Fibroblast of lung (primary cell): ENCODE measurements around the gene ENTREP3. TPM values are rescaled to one million over a fixed set of nuclear protein-coding genes. Genes with fewer than 3 reads are reported as not detected.

Source experiments
- DNase-seq, 2 donors: peaks; one replicate each; pipeline versions ENCODE4 v3.0.0 to v3.0.0-alpha.2; 2010; ENCODE audit warnings: low read depth in 2 of 2
- H2AFZ ChIP-seq: 2 replicates; pipeline ENCODE4 v1.5.1; 2012; ENCODE audit warnings: low read length, control low read depth, inconsistent platforms
- H3K27ac ChIP-seq: 2 replicates; pipeline ENCODE4 v1.5.1; 2011; ENCODE audit warnings: low read length, control low read depth; ENCODE audit not compliant: insufficient read depth
- H3K27me3 ChIP-seq: 2 replicates; pipeline ENCODE4 v1.5.1; 2011; ENCODE audit warnings: mild to moderate bottlenecking, low read length; ENCODE audit not compliant: control insufficient read depth, insufficient read depth
- H3K36me3 ChIP-seq: 2 replicates; pipeline ENCODE4 v1.5.1; 2011; ENCODE audit warnings: low read length; ENCODE audit not compliant: control insufficient read depth, insufficient read depth
- H3K4me1 ChIP-seq: 2 replicates; pipeline ENCODE4 v1.5.1; 2011; ENCODE audit warnings: low read length; ENCODE audit not compliant: control insufficient read depth, insufficient read depth; ENCODE audit errors: extremely low read depth
- H3K4me2 ChIP-seq: 2 replicates; pipeline ENCODE4 v1.5.1; 2011; ENCODE audit warnings: low read length, control low read depth; ENCODE audit not compliant: insufficient read depth; ENCODE audit errors: extremely low read depth
- H3K4me3 ChIP-seq, 4 experiments: fragments of 200-600 bp in 1 of 4; sonication (generic) in 1 of 4; replicated peaks in 1 of 4; 2 replicates each; pipeline ENCODE4 v1.5.1; 2011 to 2016; ENCODE audit warnings: low read length in 4 of 4, low read depth in 3 of 4, mild to moderate bottlenecking in 3 of 4, control low read depth in 2 of 4, inconsistent platforms in 1 of 4, mixed read lengths in 1 of 4; ENCODE audit not compliant: insufficient read depth in 1 of 4; ENCODE audit errors: control extremely low read depth in 1 of 4
- H3K79me2 ChIP-seq: 2 replicates; pipeline ENCODE4 v1.5.1; 2012; ENCODE audit warnings: mild to moderate bottlenecking, low read length, inconsistent platforms; ENCODE audit not compliant: control insufficient read depth, insufficient read depth
- H3K9ac ChIP-seq: 2 replicates; pipeline ENCODE4 v1.5.1; 2011; ENCODE audit warnings: mild to moderate bottlenecking, low read length, control low read depth; ENCODE audit not compliant: insufficient read depth
- H3K9me3 ChIP-seq: 2 replicates; pipeline ENCODE4 v1.5.1; 2012; ENCODE audit warnings: low read depth, low read length; ENCODE audit not compliant: control insufficient read depth, insufficient read depth
- H4K20me1 ChIP-seq: 2 replicates; pipeline ENCODE4 v1.5.1; 2011; ENCODE audit warnings: low read length; ENCODE audit not compliant: control insufficient read depth, insufficient read depth; ENCODE audit errors: extremely low read depth
- CTCF ChIP-seq, 2 donors: IDR thresholded peaks in 1 of 2; conservative IDR thresholded peaks in 1 of 2; 1 replicate in 1 of 2; 2 replicates in 1 of 2; pipeline ENCODE4 v1.5.1; 2011 to 2012; ENCODE audit warnings: low read length in 2 of 2, control low read depth in 1 of 2, inconsistent platforms in 1 of 2, low read depth in 1 of 2, mild to moderate bottlenecking in 1 of 2
- EZH2 ChIP-seq: IDR thresholded peaks from 2 replicates; pipeline ENCODE4 v1.5.1; 2012; ENCODE audit warnings: low read length, control low read depth, mild to moderate bottlenecking; ENCODE audit errors: missing control alignments
- polyA plus RNA-seq, 2 donors: library from polyadenylated mRNA; depleted of rRNA in 1 of 2; stranded (reverse) in 1 of 2; unstranded in 1 of 2; fragments of >200 nt; gene quantifications; 2 replicates each; pipeline ENCODE4 v1.2.1, GENCODE V29; 2011 to 2012; ENCODE audit warnings: missing spikeins in 1 of 2
- total RNA-seq: library from RNA; depleted of rRNA; stranded (reverse); fragments of >200 nt; gene quantifications from 2 replicates; pipeline ENCODE4 v1.2.1, GENCODE V29; 2014

The ENTREP3 gene
- total and polyA plus RNA-seq, 2 donors (not counting 1 experiment from before 2014, with no cell fraction given): 8.5 to 12.9 TPM

DNA sequence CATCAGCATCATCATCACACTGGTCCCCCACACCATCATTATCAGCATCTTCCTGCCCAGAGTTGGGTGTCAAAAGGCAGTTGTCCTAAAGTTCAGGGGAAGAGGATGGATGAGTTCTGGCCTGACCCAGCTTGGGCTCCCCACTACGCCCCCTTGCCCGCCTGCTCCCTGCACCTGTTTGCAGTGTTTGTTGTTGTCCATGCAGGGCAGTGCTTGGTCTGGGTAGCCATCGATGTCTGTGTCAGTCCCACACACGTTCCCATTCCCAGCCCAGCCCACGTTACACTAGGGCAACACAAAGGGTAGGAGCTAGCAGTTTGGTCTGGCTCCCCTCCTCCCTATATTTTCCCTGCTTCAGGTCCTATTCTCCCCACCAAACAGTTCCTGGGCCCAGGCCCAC is 54.4 kb downstream of the ENTREP3 start:
- no peak for DNase-seq
- Histone ChIP-seq H3K79me2 (peaks cover 4% of the 10 kb centered on the region), H2AFZ (no peak overlapping the region), H3K4me1 (peaks cover 4% of the 10 kb centered on the region), H3K27ac (no peak overlapping the region), H3K27me3 (no peaks in the 10 kb centered on the region), H3K4me3 (no peak overlapping the region), H4K20me1 (no peaks in the 10 kb centered on the region), H3K36me3 (peaks cover 29% of the 10 kb centered on the region), H3K4me2 (no peak overlapping the region), H3K9me3 (no peaks in the 10 kb centered on the region), H3K9ac (no peak overlapping the region)
- TF ChIP-seq EZH2 (no peak), CTCF (conservative IDR thresholded peaks at IDR 0.05 in 1 of 2, IDR thresholded peaks at IDR 0.05 in 1 of 2; ENCODE audit: low read depth in 1 of 2, low read length in 2 of 2) (no peak)

GRCh38 chr1:155199792-155200191 is 55.5 kb downstream of the ENTREP3 start:
- no peaks in the 10 kb centered on the region for H3K27me3 ChIP-seq
- H3K36me3 ChIP-seq: peaks cover 29% of the 10 kb centered on the region
- DNase-seq: no peak
- H3K4me3 ChIP-seq: no peak overlapping the region
- H3K4me2 ChIP-seq: no peak overlapping the region
- no peak overlapping the region for H3K9ac ChIP-seq
- peaks cover 8% of the 10 kb centered on the region for H3K79me2 ChIP-seq
- peaks cover 7% of the 10 kb centered on the region for H3K4me1 ChIP-seq
- TF ChIP-seq EZH2: no peak
- no peak overlapping the region for H3K27ac ChIP-seq
- no peaks in the 10 kb centered on the region for H4K20me1 ChIP-seq
- H2AFZ ChIP-seq: no peak overlapping the region
- no peaks in the 10 kb centered on the region for H3K9me3 ChIP-seq

- no peak overlapping the region for H3K9ac ChIP-seq
- peaks cover 17% of the 10 kb centered on the region for H3K4me1 ChIP-seq
- H3K36me3 ChIP-seq: peaks cover 29% of the 10 kb centered on the region
- peaks cover 8% of the 10 kb centered on the region for H3K79me2 ChIP-seq
- H3K27ac ChIP-seq: no peak overlapping the region
- H4K20me1 ChIP-seq: no peaks in the 10 kb centered on the region
- no peak overlapping the region for H3K4me2 ChIP-seq
- H3K4me3 ChIP-seq: no peak overlapping the region
- DNase-seq: no peak
- no peaks in the 10 kb centered on the region for H3K9me3 ChIP-seq
- no peaks in the 10 kb centered on the region for H3K27me3 ChIP-seq
- TF ChIP-seq EZH2 (no peak), CTCF (conservative IDR thresholded peaks at IDR 0.05 in 1 of 2, IDR thresholded peaks at IDR 0.05 in 1 of 2; ENCODE audit: low read depth in 1 of 2, low read length in 2 of 2) (no peak)
- H2AFZ ChIP-seq: no peak overlapping the region
Observed at GRCh38 chr1:155198547-155198906, 56.8 kb downstream of the ENTREP3 start.
